Stimulated activated CD8-positive, alpha-beta memory T cell treated with anti-CD3 and anti-CD28 coated beads, Interleukin-2, amount 100 ng/mL, for 1 hour (primary cell): ENCODE results near the gene IQSEC2.

ENCODE experiments used
- DNase-seq, 2 donors: peaks; one replicate each; pipeline ENCODE4 v3.0.0-alpha.2; 2020; ENCODE audit warnings: low read depth in 2 of 2

The IQSEC2 gene

GRCh38 chrX:53305219-53305995 is 24.0 kb upstream of the IQSEC2 start:
- no peak for DNase-seq

DNA sequence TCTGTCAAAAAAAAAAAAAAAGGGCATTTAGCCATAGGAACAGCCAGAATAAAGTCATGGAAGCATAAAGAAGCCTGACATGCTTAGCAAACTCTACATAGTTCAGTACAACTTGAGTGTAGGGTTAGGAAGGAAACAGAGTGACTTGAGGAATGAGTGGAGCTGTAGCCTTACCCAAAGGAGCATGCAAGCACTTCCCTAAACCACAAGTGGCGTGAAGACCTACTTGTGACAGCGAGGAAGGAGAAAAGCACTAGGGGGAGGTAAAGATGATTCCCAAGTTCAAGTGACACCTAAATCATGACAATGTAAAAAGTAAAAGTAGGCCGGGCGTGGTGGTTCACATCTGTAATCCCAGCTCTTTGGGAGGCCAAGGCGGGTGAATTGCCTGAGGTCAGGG is 21.8 kb upstream of the IQSEC2 start:
- DNase-seq = no peak

- DNase-seq = no peak
Observed at GRCh38 chrX:53300157-53300556, 18.8 kb upstream of the IQSEC2 start.

DNA sequence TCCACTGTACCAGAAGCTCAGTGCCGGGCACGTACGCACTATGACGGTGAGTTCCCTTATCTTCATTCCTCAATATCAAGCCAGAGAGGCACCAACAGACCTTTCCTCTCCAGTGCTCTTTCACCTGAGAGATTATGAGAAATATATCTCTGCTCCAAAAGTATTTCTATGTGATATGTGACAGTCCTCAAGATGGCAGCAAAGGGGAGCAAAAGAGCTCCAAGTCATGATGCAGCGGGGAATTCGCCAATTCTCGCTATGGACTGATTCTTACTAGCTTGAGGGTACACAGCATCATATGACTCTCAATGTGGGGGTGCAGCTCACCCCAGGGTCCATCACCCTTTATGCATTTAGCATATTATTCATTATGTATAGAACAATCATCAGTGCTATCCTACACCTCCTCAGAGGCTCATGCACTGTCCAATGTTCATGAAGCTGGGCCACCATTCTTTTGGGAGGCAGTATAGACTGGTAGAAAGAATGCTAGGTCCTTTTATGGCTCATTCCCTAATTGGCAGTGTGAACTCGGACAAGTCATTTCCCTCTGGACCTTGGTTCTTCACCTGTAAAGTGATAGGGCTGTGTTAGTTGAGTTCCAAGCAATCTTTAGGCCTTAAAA is 12.8 kb upstream of the IQSEC2 start:
- DNase-seq = no peak

DNA sequence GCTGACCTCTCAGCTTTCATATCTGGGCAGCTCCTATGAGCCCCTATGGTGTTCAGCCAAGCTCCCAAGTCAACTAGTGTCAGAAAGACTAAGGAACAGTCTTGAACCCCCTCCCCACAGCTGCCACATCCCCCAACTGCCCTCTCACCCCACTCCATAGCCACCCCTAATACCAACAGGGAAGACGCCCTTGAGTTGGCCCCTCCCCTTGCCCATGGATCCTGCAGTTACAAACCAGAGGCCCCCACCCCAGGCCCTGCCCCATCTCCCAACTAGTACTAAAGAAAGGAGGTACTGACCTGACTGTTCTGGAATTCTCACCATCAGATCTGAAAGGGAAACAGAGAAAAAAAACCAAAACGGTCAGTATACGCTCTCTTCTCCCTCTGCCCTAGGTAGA is 10.2 kb upstream of the IQSEC2 start:
- no peak for DNase-seq

DNA sequence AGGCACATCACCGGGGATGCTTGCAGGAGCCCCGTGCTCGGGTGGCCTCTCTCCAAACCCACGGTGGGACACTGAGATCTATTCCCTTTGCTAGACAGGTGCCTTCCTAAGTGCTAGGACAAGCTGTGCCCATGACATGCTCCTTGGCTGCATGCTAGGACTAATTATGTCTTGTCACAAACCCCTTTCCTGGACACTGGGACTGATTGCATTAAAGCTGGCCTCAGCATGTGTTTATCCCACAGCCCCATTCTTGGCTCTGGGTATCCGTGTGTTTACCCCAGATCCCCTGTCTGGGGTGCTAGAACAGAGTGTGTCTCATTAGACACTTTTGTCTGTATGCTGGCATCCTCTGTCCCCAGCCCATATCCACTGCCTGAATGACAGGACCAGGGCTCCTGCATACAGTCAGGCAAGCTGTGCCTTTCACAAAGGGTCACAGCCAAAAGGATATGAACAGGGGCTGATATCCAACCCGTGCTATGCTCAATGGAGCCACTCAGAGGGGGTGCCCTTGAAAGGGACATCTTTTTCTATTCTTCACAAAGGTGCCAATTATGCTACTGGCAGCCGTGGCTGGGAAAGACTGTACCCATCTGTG is 9.2 kb upstream of the IQSEC2 start:
- no peak for DNase-seq

- no peak for DNase-seq
Observed at GRCh38 chrX:53288189-53288588, 6.8 kb upstream of the IQSEC2 start.

- no peak for DNase-seq
Observed at GRCh38 chrX:53287493-53288138, 6.2 kb upstream of the IQSEC2 start.

DNA sequence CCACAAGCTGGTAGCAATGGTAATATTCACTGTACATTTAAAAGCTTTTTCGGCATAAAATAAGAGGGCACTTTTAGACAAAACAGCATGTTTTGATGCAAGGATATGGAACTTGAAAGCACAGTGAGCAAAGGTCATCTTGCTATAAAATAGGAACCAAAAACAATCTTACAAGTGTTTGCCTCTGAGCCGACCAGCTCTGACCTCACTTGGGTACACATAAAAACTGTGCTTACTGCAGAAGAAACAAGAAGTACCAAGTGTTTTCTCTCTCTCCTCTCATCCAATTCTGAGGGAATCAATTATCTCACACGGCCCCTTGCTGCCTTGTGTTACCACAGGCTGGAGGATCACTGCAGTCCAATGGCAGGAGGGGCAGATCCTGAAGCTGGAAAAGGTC is 4.8 kb upstream of the IQSEC2 start:
- DNase-seq = no peak

DNA sequence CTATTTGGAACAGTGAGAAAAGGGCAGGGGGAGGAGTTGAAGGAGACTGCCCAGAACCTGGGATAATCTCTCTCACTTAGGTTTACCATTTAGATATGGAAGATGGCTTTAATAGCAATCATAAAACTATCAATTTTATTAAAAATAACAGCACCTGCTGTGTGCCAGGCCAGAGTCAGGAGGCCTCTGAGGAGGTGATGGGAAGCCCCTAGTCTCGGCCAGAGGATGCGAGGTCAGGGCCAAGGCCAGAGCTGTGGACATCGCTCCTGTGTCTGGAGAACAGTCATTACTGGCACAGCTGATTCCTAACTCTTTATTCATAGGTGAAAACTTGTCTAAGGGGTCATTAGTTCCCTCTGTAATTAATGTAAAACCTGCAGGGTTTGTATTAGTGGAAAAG is 4.2 kb upstream of the IQSEC2 start:
- DNase-seq = no peak

- no peak for DNase-seq
Observed at GRCh38 chrX:53284684-53285447, 3.5 kb upstream of the IQSEC2 start.

- DNase-seq = no peak
Observed at GRCh38 chrX:53283567-53283966, 2.2 kb upstream of the IQSEC2 start.

- no peak for DNase-seq
Observed at GRCh38 chrX:53283099-53283498, 1.7 kb upstream of the IQSEC2 start.

DNA sequence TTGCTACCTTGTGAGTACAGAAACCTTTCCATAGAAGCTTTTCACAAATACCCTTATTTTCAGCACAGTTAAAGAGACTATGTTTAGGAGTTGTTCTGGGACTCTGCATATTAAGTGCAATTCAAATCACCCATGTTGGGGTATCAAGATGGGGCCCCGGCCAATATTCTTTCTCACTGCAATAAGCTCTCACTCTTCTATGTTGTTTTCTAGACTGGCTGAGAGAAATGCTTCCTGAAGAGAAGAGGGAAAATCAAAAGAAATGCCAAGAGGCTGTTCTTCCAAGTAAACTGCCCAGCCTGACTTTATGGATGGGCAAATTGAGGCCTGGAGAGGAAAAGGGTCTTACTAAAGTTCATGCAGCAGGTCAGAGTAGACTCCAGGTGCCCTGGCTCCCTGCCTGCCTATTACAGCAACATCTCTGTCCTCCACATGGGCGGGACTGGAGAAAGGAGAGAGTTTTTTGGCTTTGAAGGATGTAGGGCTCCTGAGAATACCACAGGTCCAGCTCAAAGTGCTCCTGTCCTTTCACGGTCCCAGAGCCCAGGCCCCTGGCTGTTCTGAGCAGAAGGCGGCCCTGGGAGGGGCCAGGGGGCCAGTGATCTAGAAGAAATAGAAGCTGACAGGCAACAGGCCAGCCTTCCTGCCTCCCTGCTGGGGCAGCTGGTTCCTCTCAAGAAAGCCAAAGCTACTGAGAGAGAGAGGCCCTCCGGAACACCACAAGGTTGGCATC is 745 bp upstream of the IQSEC2 start:
- no peak for DNase-seq

DNA sequence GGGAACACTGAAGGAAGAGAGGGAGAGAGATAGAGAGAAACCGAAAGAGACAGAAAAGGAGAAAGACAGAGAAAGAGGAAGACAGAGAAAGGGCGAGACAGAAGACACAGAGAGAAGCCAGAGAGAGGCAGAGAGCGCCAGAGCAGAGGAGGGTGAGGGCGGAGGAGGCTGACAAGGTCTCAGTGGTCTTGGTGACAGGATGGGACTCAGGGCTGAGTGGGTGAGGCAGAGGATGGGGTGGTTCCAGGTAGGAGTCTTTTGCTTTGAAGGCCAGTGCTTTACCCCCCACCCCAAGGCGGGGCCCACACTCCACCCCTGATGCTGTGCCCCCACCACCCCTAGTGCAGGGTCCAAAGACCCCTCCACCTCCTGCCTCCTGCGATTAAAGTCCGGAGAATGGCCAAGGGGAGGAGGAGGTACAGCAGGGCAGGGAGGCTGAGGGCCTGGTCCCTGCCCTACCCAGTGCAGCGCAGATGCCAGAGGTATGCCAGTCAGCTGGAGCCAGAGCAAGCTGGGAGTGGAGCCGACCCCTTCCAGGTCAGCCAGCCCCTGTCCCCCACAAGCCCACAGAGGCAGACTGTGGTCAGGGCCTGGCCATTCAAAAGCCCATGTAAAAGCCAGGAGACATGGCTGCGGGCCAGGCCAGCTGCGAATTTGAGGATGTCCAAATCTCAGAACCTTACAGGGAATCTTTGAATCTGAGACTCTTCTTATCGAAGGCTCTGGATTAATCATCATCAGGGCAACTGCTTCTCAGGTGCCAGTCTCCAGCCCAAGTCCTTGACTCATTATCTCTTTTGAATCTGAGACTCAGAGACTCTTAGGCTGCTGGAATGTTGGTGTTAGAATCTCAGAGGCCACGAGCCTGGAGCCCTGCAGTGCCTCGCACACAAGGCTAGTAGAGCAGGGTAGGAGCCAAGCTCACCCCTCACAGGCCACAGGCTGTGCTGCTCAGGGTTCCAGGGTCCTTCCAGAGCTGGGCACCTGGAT is 758 bp downstream of the IQSEC2 start:
- no peak for DNase-seq

- DNase-seq = no peak
Observed at GRCh38 chrX:53279296-53280237, 1.8 kb downstream of the IQSEC2 start.

DNA sequence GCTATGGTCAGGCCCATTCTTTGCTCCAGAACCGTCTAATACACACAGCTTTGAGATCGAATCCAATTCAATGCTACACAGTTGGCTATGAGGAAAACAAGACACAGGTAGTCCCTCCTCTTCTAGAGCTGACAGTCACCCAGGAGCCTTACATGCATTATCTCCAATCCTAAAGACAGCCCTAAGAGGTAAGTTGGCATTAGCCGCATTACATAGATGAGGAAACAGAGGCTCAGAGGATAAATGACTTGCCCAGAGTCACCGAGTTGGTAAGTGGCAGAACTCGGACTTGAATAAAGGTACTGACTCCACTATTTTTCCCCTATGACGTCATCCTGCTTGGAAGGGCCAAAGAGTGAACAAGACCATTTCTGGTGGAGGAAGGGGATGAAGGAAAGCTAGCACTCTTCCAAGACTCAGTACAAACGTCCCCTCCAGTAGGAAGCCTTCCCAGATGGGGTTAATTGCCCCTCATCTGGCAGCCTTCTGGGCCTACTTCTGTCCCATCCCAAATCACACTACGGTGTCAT is 8.5 kb downstream of the IQSEC2 start:
- no peak for DNase-seq

DNA sequence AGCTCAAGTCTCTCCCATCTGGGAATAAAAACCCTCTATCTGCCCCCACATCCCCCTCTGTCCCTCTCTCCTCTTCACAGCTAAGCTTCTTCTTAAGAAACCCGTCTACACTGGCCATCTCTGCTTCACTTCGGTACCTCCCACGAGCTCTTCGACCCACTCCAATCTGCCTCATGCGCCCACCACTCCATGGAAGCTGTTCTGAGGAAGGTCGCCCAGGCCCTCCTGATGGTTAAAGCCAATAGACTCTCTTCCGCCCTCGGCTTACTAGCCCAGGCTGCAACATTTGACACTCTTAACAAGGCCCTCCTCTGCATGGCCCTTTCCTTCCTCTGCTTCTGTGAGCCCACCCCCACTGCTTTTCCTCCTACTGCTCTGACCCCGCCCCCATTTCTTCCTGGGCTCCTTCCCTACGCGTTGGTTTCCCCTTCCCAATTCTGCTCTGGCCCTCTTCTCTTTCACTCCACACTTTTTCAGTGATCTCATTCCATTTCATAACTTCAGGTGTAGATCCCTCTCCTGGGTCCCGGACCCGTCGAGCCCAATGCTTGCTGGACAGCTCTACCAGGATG is 11.8 kb downstream of the IQSEC2 start:
- no peak for DNase-seq
